ENCODE data around the gene ZFAND6.

DNA sequence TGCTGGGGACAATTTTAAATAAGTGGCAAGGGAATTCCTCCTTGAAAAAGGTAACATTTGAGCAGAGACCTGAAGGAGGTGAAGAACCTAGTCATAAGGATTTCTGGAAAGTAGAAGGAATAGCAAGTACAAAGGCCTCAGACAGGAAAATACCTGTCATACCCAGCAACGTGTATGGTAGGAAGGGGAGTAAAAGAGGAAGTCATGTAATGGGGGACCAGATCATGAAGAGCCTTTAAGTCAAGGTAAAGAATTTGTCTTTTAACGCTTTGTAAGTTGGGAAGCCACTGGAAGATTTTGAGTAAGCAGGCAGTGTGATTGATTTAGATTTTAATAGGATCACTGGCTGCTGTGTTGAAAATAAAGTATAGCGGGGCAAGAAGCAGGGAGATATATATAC lies 49.9 kb downstream of the ZFAND6 start:
- TF ChIP-seq GATA3 (IDR thresholded peaks at IDR 0.05; ENCODE audit: low read depth, low read length) (no peak), GATA2 (IDR thresholded peaks at IDR 0.05; ENCODE audit: low read depth, low read length) (no peak)

All from SH-SY5Y (cell line).